GM13976 (cell line): ENCODE results near the gene ARL14EP.

Experiments
- DNase-seq: peaks from one replicate; pipeline ENCODE4 v3.0.0; 2012; ENCODE audit warnings: low spot score
- in situ Hi-C: fragments of 300-500 bp; cut with MboI; formaldehyde crosslinking; loops from one replicate; pipeline ENCODE4 v1.12.0; 2022; ENCODE audit warnings: low sequenced_read_pairs, mixed read lengths, inconsistent platforms; ENCODE audit not compliant: unreplicated experiment
- TF ChIP-seq, protein P1 (sequence below): IDR thresholded peaks from 2 replicates; pipeline ENCODE4 v1.5.1; 2012; ENCODE audit warnings: borderline replicate concordance, mild to moderate bottlenecking; ENCODE audit not compliant: insufficient read depth; ENCODE audit errors: extremely low read depth, missing control alignments, control extremely low read depth

ARL14EP gene

DNA sequence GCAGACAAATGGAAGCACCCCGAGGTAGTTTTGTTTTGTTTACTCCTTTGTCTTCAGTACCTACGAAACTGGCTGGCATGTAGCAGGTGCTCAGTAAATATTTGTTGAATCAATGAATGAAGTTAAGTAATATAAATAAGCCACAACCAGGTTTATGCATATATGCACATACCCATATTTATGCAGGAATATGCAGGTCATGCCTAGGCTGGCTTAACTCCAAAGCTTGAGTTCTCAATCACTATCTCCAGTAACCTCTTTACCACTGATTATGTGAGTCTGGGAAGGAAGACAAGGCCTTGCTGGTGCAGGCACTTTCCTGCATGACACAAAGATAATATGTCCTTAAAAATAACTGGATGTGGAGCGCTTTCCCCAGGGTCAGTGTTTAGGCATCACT lies 27.5 kb downstream of the ARL14EP start:
- DNase-seq, result no peak
- in situ Hi-C loops, result no loop called here
- TF ChIP-seq, protein P1, sequence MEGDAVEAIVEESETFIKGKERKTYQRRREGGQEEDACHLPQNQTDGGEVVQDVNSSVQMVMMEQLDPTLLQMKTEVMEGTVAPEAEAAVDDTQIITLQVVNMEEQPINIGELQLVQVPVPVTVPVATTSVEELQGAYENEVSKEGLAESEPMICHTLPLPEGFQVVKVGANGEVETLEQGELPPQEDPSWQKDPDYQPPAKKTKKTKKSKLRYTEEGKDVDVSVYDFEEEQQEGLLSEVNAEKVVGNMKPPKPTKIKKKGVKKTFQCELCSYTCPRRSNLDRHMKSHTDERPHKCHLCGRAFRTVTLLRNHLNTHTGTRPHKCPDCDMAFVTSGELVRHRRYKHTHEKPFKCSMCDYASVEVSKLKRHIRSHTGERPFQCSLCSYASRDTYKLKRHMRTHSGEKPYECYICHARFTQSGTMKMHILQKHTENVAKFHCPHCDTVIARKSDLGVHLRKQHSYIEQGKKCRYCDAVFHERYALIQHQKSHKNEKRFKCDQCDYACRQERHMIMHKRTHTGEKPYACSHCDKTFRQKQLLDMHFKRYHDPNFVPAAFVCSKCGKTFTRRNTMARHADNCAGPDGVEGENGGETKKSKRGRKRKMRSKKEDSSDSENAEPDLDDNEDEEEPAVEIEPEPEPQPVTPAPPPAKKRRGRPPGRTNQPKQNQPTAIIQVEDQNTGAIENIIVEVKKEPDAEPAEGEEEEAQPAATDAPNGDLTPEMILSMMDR, result no peak

DNA sequence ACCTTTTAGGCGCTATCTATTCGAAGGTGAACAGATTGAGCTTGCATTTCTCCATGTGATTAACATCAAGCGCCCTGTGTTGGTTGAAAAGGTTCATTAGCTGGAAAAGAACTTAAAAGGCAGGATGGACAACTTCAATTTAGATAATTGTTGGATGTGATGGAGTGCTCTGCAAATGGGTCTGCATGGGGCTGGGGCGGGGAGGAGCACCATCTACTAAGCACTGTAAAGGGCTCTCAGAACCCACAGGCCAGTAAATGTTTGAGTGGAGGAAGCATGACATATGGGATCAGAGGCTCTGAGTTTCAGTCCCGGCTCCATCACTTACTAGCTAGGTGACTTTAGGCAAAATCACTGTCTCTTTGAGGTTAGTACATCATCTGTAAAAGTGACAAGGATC lies 28.2 kb downstream of the ARL14EP start:
- in situ Hi-C loops, result no loop called here
- TF ChIP-seq, protein P1, result no peak
- DNase-seq, result no peak

DNA sequence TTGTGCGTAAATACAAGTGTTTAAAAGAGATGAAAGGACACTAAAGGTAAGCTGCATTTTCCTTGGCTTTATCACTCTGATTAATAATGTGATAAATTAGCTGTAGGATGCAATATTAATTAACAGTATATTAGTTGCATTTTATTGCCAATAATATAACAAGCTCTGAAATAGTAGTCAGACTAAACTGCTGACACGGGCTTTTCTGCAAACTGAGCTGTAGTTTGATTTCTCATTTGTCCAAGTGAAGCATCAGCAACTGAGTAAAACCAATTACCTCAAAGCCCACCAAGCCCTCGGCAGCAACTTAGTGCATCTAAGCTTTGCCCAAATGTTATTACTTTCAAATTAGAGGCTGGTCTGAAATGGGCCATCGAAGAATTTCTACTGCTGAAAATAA lies 33.5 kb downstream of the ARL14EP start:
- TF ChIP-seq, protein P1, result no peak
- in situ Hi-C loops, result no loop called here
- DNase-seq, result no peak

DNA sequence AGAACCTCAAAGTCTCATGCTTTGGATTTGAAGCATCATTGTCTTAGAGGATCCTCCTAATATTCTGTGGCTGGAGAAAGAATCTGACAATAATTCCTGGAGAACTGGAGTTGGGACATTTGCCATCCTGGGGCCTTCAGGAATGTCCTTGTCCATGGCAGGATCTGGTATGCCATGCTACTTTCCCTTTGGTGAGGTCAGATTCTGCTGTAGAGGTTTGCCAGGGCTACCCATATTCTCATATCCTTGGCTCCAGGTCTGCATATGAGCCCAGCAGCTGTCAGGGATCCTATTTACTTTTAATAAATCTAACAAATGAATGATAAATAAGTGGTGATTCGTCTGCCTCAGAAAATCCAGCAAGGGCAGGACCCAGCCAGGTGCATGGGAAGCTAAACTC lies 35.0 kb downstream of the ARL14EP start:
- TF ChIP-seq, protein P1, result no peak
- no peak for DNase-seq
- in situ Hi-C loops, result no loop called here

DNA sequence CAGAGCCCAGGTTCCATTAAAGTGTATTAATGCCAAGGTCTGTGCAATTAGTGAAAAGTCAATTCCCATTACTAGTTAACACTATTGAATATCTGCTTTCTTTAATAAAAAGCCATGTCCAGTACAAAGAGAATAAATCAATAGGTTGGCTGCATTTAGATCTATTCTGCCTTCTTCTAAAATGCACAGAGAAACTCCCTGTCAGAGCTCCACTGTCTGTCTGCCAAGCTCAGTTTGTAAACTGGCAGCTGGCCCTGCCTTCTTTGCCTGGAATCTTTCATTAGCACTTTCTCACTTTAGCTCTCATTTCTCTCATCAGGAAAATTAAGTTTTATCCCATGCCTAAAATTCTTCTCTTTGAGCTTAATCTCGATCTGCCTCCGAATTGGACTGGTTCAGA lies 35.6 kb downstream of the ARL14EP start:
- in situ Hi-C loops, result no loop called here
- no peak for DNase-seq
- TF ChIP-seq, protein P1, result no peak

DNA sequence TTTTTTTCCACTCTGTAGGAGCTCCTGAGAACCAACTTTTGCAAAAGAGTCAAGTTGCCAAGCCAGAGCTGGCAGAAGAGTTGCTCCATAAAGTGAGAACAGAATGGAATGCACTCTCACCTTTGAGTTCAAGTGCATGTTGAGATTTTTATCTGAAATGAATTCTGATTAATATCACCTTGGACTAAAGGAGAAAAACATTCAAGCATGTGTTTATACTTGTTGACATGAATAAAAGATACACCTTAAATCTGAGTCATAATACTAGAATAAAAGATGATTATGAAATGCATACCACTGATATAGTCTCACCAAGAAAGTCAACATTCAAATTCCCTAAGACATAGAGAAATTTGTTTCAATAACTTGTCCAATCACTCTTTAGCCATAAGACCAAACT lies 37.8 kb downstream of the ARL14EP start:
- in situ Hi-C loops, result no loop called here
- DNase-seq, result no peak
- TF ChIP-seq, protein P1, result no peak
